Brain microvascular endothelial cell (primary cell): ENCODE data around the gene UEVLD.
A peak's percentile ranks its signal among the peaks of the same experiment; 100 is the strongest.

Experiments used
- DNase-seq: peaks from one replicate; pipeline ENCODE4 v3.0.0-alpha.2; 2020
- H3K27ac ChIP-seq: fragments of 250-450 bp; sonication (Bioruptor Pico); 2 replicates; pipeline ENCODE4 v1.5.1; 2020; ENCODE audit warnings: mild to moderate bottlenecking, moderate library complexity
- H3K27me3 ChIP-seq: fragments of 250-450 bp; sonication (Bioruptor Pico); replicated peaks from 2 replicates; pipeline ENCODE4 v1.5.1; 2020; ENCODE audit warnings: mild to moderate bottlenecking
- H3K36me3 ChIP-seq: fragments of 250-450 bp; sonication (Bioruptor Pico); replicated peaks from 2 replicates; pipeline ENCODE4 v1.5.1; 2020; ENCODE audit warnings: mild to moderate bottlenecking
- H3K4me3 ChIP-seq: 2 replicates; pipeline ENCODE4 v1.5.1; 2011; ENCODE audit warnings: low read depth, mild to moderate bottlenecking, control low read depth, low read length, moderate library complexity
- in situ Hi-C: cut with HindIII; loops from 2 replicates; pipeline ENCODE4 v1.10.0; 2017; ENCODE audit warnings: low sequenced_read_pairs, low pct_ligation_motif_present
- TF ChIP-seq, protein P1 (sequence below): IDR thresholded peaks from 2 replicates; pipeline ENCODE4 v1.5.1; 2011; ENCODE audit warnings: low read depth, mild to moderate bottlenecking, moderate library complexity, low read length, control low read depth, inconsistent platforms; ENCODE audit errors: missing control alignments

The UEVLD gene

DNA sequence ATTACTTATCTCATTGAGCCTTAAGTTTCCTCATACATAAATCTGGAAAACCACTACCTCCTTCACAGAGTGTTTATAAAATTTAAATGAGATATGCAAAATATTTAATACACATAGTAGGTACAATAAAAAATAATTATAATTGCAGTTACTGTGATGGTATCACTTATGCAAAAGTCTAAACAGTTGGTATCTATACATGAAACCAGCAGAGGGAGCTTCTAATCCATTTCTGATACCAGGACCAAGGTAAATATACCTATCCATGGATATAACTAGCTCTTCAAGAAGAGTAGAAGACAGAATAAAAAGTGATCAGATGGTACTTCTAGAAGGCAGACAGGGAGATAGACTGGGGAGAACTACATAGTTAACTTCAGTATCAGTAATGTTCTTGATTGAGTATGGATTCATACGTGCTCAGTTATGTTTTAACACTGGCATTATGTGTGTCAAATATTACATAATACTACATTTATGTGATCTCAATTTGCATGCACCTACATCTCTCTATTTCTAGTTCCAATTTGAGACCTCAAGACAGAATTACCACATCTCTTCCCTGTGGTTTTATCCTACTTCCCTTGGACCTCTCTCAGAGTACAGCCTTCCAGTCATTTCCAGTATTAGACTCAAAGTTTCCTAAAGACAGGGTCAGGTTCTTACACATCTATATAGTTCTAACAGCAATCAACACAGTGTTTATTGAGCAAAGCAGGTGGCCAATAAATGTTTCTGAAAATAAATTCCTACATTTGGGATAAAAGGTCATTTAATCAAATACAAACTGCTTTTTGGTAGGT is 48.1 kb downstream of the UEVLD start:
- Histone ChIP-seq H3K4me3 (no peak overlapping the region), H3K27me3 (no peaks in the 10 kb centered on the region), H3K27ac (no peak overlapping the region), H3K36me3 (peaks cover 12% of the 10 kb centered on the region)
- TF ChIP-seq, protein P1, sequence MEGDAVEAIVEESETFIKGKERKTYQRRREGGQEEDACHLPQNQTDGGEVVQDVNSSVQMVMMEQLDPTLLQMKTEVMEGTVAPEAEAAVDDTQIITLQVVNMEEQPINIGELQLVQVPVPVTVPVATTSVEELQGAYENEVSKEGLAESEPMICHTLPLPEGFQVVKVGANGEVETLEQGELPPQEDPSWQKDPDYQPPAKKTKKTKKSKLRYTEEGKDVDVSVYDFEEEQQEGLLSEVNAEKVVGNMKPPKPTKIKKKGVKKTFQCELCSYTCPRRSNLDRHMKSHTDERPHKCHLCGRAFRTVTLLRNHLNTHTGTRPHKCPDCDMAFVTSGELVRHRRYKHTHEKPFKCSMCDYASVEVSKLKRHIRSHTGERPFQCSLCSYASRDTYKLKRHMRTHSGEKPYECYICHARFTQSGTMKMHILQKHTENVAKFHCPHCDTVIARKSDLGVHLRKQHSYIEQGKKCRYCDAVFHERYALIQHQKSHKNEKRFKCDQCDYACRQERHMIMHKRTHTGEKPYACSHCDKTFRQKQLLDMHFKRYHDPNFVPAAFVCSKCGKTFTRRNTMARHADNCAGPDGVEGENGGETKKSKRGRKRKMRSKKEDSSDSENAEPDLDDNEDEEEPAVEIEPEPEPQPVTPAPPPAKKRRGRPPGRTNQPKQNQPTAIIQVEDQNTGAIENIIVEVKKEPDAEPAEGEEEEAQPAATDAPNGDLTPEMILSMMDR: peak; percentile 31
- in situ Hi-C loops: no loop called here
- DNase-seq: no peak

DNA sequence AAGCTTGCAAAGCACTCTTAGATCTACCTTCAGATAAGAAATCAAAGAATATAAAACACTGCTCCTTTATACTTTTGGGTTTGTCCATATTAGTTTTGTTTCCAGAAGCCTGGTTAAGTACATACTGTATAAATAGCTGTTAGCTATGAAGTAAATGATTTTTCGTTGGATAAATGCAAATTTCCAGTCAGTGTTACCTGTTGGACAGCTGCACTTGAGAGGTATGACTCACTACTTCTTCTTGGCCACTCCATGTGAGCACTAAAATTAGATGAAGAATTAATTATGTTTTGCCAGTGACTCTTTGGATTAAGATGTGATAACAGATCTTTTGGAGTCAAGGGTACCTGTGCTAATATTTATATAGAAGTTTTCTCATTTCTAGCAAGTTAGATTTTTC is 52.3 kb downstream of the UEVLD start:
- no peak for DNase-seq
- Histone ChIP-seq H3K27ac (no peak overlapping the region), H3K4me3 (no peak overlapping the region), H3K27me3 (no peaks in the 10 kb centered on the region), H3K36me3 (peaks cover 2% of the 10 kb centered on the region)
- TF ChIP-seq, protein P1: no peak
- in situ Hi-C loops: no loop called here

DNA sequence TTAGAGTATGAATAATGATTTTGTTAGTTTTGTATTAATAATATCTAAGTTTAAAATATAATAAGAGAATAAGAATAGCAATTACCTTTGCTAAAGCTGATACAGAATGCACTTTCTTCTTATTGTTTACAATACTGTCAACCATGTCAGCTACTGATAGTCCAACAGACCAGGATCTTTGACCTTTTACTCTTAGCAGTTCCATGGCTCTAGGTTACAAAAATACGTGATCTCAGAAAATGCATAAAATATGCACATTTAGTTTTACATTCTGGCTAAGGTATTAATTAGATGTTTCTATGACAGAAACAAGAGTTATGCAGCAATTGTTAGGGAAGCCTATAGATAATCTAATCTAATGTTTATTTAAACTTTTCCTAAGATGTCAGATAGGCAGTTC is 54.3 kb downstream of the UEVLD start:
- peaks cover 2% of the 10 kb centered on the region for H3K36me3 ChIP-seq
- in situ Hi-C loops: no loop called here
- no peak overlapping the region for H3K4me3 ChIP-seq
- no peak for DNase-seq
- no peaks in the 10 kb centered on the region for H3K27me3 ChIP-seq
- H3K27ac ChIP-seq: no peak overlapping the region
- TF ChIP-seq, protein P1: no peak

DNA sequence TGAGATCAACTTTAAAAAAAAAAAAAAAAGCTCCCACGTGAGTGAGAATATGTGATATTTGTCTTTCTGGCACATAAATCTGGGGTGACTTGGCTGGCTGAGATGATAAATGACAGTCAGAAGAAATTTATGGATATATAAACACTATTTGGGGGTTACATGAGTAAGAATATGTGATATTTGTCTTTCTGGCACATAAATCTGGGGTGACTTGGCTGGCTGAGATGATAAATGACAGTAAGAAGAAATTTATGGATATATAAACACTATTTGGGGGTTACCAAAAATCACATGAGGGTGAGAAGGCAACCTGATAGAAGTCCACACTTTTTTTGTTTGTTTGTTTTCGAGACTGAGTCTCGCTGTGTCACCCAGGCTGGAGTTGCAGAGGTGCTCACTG is 55.2 kb downstream of the UEVLD start:
- H3K27me3 ChIP-seq: no peaks in the 10 kb centered on the region
- H3K4me3 ChIP-seq: no peak overlapping the region
- peaks cover 2% of the 10 kb centered on the region for H3K36me3 ChIP-seq
- no peak overlapping the region for H3K27ac ChIP-seq
- in situ Hi-C loops: no loop called here
- TF ChIP-seq, protein P1: no peak
- DNase-seq: no peak

DNA sequence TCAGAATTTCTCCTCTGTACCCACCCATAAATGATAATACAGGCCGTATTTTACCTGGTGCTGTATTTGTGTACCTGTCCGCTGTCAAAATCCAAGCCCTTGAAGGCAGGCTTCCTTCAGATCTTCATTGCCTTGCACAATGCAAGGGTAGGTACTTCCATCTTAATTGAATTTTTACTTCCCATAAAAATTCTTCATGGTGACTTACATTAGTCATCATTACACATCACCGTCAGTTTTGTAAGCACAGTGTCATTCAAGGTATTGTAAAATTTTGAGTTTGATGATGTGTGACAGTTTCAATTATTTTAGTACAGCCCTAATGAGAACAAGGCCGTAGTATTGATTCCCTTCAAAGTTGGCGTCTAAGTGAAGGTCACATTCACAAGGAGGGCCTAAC is 61.0 kb downstream of the UEVLD start:
- H3K4me3 ChIP-seq: peak overlapping the region; percentile 87
- DNase-seq: peak; percentile 2
- TF ChIP-seq, protein P1: no peak
- H3K27me3 ChIP-seq: no peaks in the 10 kb centered on the region
- no peaks in the 10 kb centered on the region for H3K36me3 ChIP-seq
- in situ Hi-C loops: no loop called here
- H3K27ac ChIP-seq: peak overlapping the region; percentile 80
